Esophagus squamous epithelium (tissue), 5 donors: ENCODE results near the gene NSUN3. TPM values are rescaled to one million over a fixed set of nuclear protein-coding genes. Genes with fewer than 3 reads are reported as not detected.

Experiments
- DNase-seq: peaks from one replicate; lab custom pipeline; 2025; lab: John Stamatoyannopoulos, UW
- H3K27ac ChIP-seq, 4 donors: fragments of 200-600 bp; sonication (generic); one replicate each; pipeline ENCODE4 v1.5.1; 2016 to 2019; ENCODE audit warnings: mild to moderate bottlenecking in 1 of 4
- H3K27me3 ChIP-seq, 4 donors: fragments of 200-600 bp; sonication (generic); 1 replicate in 3 of 4; 2 replicates in 1 of 4; pipeline versions ENCODE4 v1.5.1 to v1.6.0; 2017 to 2021; ENCODE audit warnings: antibody characterized with exemption in 1 of 4
- H3K36me3 ChIP-seq, 3 donors: fragments of 200-600 bp; sonication (generic); one replicate each; pipeline ENCODE4 v1.5.1; 2016 to 2019
- H3K4me1 ChIP-seq, 3 donors: fragments of 200-600 bp; sonication (generic); one replicate each; pipeline ENCODE4 v1.5.1; 2017 to 2019
- H3K4me3 ChIP-seq, 4 donors: fragments of 200-600 bp; sonication (generic); 1 replicate in 3 of 4; 2 replicates in 1 of 4; pipeline ENCODE4 v1.5.1; 2016 to 2019; ENCODE audit warnings: mild to moderate bottlenecking in 2 of 4, moderate library complexity in 1 of 4
- H3K9me3 ChIP-seq, 3 donors: fragments of 200-600 bp; sonication (generic); one replicate each; pipeline ENCODE4 v1.5.1; 2016 to 2019
- POLR2A ChIP-seq, 4 donors: fragments of 450-650 bp; IDR thresholded peaks; one replicate each; pipeline ENCODE4 v1.6.1; 2017; ENCODE audit warnings: antibody characterized with exemption in 4 of 4, mild to moderate bottlenecking in 4 of 4, moderate library complexity in 3 of 4
- WGBS, 2 donors: methylation state at CpG; one replicate each; pipeline ENCODE4 v1.1.5; 2018; 5-methylcytosine and 5-hydroxymethylcytosine counted together
- intact Hi-C: fragments of 100-400 bp; cut with DNase I; formaldehyde crosslinking; loops from one replicate; pipeline ENCODE4 v1.15.0; 2022
- total RNA-seq, 4 donors: library from RNA; depleted of rRNA; stranded (reverse); fragments of >200 nt; gene quantifications; one replicate each; pipeline ENCODE4 v1.1.0, GENCODE V29; 2016
- TF ChIP-seq, protein P1 (sequence below), 6 experiments: fragments of 450-650 bp in 4 of 6; fragments of 200-600 bp in 2 of 6; sonication (generic) in 2 of 6; IDR thresholded peaks; one replicate each; pipeline ENCODE4 v1.5.1; 2016 to 2019; ENCODE audit warnings: antibody characterized with exemption in 6 of 6, mild to moderate bottlenecking in 4 of 6, moderate library complexity in 4 of 6
- donor health status: DM: yes; HTN: yes; CAD: no.

The NSUN3 gene
- total RNA-seq, 4 donors from 2014 or later: 3.6 to 13.2 (median 6.7) TPM

DNA sequence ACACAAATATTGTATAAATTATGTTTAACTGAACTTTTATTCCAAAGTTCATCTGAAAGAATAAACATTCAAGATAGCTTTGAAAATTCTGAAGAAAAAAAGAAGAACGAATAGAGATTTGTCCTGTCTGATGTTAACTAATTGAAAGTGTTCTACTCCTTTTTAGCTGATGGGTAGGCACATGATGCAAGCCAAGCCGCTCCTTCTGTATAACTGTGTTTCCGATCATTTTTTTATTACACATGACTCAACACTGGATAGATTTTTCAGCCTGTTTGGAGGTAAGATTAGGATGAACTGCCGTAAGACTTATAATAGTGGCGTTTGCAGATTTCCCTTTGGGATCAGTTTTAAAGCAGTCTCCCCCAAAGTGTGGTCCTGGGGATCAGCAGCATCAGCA is 19.0 kb downstream of the NSUN3 start:
- H3K36me3 ChIP-seq: peaks cover 0 to 44% (median 0%) of the 10 kb centered on the region in 3 donors
- H3K27me3 ChIP-seq: no peaks in the 10 kb centered on the region
- no peaks in the 10 kb centered on the region for H3K9me3 ChIP-seq
- TF ChIP-seq POLR2A (IDR thresholded peaks at IDR 0.05): no peak
- TF ChIP-seq, protein P1, sequence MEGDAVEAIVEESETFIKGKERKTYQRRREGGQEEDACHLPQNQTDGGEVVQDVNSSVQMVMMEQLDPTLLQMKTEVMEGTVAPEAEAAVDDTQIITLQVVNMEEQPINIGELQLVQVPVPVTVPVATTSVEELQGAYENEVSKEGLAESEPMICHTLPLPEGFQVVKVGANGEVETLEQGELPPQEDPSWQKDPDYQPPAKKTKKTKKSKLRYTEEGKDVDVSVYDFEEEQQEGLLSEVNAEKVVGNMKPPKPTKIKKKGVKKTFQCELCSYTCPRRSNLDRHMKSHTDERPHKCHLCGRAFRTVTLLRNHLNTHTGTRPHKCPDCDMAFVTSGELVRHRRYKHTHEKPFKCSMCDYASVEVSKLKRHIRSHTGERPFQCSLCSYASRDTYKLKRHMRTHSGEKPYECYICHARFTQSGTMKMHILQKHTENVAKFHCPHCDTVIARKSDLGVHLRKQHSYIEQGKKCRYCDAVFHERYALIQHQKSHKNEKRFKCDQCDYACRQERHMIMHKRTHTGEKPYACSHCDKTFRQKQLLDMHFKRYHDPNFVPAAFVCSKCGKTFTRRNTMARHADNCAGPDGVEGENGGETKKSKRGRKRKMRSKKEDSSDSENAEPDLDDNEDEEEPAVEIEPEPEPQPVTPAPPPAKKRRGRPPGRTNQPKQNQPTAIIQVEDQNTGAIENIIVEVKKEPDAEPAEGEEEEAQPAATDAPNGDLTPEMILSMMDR (IDR thresholded peaks at IDR 0.05): no peak
- WGBS, 2 donors: 85 to 92% methylated on average over 5 of the region's 5 CpGs
- no peak overlapping the region for H3K27ac ChIP-seq
- H3K4me3 ChIP-seq: no peak overlapping the region
- no peak for DNase-seq
- intact Hi-C loops: no loop called here
- H3K4me1 ChIP-seq: peaks cover 0 to 7% (median 0%) of the 10 kb centered on the region in 3 donors

DNA sequence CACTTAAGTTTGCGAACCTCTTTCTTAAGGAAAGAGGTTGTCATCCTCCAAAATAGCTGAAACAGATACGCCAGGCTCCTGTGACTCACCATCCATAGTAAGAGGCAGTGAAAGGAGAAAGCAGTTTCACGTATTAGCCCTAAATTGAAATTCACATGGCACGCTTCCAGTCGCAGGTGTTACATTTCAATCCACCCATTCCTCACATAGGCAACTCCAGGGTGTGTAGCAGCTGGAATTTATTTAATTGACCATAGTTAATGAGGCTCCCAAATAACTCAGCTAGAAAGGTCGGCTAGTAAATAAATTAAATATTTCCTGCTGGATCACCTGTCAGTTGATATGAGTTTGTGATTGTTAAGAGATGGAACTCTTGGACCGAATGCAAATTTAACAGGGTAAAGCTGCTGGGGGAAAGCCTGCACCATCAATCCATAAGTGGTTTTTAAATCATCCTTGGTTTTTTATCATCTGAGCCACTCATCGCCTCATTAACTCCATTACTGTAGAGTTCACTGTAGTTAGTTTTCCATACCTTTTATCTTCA is 19.6 kb downstream of the NSUN3 start:
- Histone ChIP-seq H3K4me1 (peaks cover 0 to 7% (median 0%) of the 10 kb centered on the region in 3 donors), H3K36me3 (peaks cover 0 to 45% (median 0%) of the 10 kb centered on the region in 3 donors), H3K9me3 (no peaks in the 10 kb centered on the region), H3K4me3 (no peak overlapping the region), H3K27me3 (no peaks in the 10 kb centered on the region), H3K27ac (no peak overlapping the region)
- WGBS, 2 donors: 84 to 91% methylated on average over 8 of the region's 8 CpGs
- intact Hi-C loops: no loop called here
- TF ChIP-seq POLR2A (IDR thresholded peaks at IDR 0.05): no peak
- TF ChIP-seq, protein P1 (IDR thresholded peaks at IDR 0.05): no peak
- DNase-seq: no peak

DNA sequence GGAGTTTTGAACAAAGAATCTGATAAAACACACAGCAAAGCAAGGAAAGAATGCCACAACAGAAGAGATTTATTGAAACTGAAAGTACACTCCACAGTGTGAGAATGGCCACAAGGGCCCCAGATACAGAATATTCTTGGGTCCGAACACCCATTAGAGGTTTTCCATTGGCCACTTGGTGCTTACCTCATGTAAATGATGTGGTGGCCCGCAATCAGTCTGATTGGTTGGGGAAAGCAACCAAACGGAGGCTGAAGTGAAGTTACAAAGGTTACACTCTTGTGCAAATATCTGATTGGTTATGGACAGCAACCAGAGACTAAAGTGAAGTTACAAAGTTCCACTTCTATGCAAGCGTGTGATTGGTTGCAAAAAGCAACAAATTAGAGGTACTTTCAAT is 20.4 kb downstream of the NSUN3 start:
- intact Hi-C loops: no loop called here
- H3K27me3 ChIP-seq: no peaks in the 10 kb centered on the region
- no peak for DNase-seq
- no peak for TF ChIP-seq POLR2A (IDR thresholded peaks at IDR 0.05)
- TF ChIP-seq, protein P1 (IDR thresholded peaks at IDR 0.05): no peak
- no peaks in the 10 kb centered on the region for H3K9me3 ChIP-seq
- WGBS, 2 donors: 91 to 92% methylated on average over 4 of the region's 4 CpGs
- no peak overlapping the region for H3K27ac ChIP-seq
- no peak overlapping the region for H3K4me3 ChIP-seq
- peaks cover 0 to 7% (median 0%) of the 10 kb centered on the region in 3 donors for H3K4me1 ChIP-seq
- H3K36me3 ChIP-seq: peaks cover 0 to 53% (median 0%) of the 10 kb centered on the region in 3 donors

DNA sequence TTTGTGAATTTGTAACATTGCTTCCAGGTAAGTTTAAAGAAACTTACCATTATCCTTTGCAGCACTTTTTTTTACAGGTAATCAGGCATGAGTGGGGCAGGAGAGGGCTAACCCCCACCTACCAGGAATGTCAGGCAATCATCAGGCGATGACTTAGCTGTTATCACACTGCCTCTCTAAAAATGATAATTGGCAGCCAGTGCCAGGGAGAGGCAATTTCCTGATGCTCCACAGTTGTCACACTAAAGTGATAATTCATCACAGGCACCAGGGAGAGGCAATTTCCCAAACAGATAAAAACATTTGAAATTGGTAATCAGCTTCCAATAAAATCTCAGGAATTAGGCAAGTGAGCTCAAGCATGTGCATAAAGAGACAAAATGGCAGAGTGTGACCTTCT is 26.3 kb downstream of the NSUN3 start:
- Histone ChIP-seq H3K4me3 (no peak overlapping the region), H3K27me3 (no peaks in the 10 kb centered on the region), H3K36me3 (peaks cover 0 to 67% (median 0%) of the 10 kb centered on the region in 3 donors), H3K9me3 (no peaks in the 10 kb centered on the region), H3K4me1 (no peaks in the 10 kb centered on the region), H3K27ac (no peak overlapping the region)
- TF ChIP-seq, protein P1 (IDR thresholded peaks at IDR 0.05): no peak
- TF ChIP-seq POLR2A (IDR thresholded peaks at IDR 0.05): no peak
- DNase-seq: no peak
- WGBS, 2 donors: 100% methylated on average over 1 of the region's 1 CpG
- intact Hi-C loops: no loop called here

DNA sequence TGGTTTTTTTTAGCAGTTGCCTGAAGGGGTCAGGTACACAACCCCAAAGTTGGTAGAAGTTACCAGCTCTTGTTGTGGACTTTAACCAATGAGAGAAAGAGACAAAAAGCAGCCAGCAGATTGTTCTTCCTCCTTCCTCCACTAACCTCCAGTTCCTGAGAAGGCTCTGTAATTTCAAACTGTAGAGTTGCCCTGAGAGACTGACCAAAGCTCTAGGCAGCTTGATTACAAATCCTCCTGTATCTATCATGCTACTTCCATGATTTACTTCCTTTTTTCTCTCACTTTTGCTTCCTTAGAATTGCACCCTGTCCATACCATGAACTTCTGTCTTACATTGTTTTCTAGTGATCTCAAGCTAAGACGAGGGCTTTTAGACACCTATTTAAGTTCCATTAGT is 29.2 kb downstream of the NSUN3 start:
- 77 to 91% methylated on average over 1 of the region's 1 CpG for WGBS, 2 donors
- no peak overlapping the region for H3K27ac ChIP-seq
- no peaks in the 10 kb centered on the region for H3K4me1 ChIP-seq
- intact Hi-C loops: no loop called here
- H3K4me3 ChIP-seq: no peak overlapping the region
- TF ChIP-seq, protein P1 (IDR thresholded peaks at IDR 0.05): no peak
- TF ChIP-seq POLR2A (IDR thresholded peaks at IDR 0.05): no peak
- H3K9me3 ChIP-seq: no peaks in the 10 kb centered on the region
- H3K27me3 ChIP-seq: no peaks in the 10 kb centered on the region
- H3K36me3 ChIP-seq: peaks cover 0 to 74% (median 7%) of the 10 kb centered on the region in 3 donors
- DNase-seq: no peak
